Measurements from ENCODE around the gene FBXO21.

DNA sequence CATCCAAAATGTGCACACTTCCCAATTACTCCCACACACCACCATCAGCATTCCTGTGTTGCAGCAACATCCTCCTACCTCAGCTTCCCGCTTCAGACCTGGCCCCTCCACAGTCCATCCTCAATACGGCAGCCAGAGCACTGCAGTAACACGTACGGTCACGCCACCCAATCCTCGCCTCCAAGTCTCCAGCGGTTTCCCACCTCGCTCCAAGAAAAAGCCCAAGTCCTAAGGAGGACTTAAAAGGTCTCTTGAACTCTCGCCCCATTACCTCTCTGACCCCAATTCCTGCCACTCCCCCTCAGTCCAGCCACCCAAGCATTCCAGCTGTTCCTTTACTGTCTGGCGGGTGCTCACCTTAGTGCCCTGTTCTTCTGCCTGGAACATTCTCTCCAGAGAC is 12.0 kb downstream of the FBXO21 start:
- TF ChIP-seq, protein P1, sequence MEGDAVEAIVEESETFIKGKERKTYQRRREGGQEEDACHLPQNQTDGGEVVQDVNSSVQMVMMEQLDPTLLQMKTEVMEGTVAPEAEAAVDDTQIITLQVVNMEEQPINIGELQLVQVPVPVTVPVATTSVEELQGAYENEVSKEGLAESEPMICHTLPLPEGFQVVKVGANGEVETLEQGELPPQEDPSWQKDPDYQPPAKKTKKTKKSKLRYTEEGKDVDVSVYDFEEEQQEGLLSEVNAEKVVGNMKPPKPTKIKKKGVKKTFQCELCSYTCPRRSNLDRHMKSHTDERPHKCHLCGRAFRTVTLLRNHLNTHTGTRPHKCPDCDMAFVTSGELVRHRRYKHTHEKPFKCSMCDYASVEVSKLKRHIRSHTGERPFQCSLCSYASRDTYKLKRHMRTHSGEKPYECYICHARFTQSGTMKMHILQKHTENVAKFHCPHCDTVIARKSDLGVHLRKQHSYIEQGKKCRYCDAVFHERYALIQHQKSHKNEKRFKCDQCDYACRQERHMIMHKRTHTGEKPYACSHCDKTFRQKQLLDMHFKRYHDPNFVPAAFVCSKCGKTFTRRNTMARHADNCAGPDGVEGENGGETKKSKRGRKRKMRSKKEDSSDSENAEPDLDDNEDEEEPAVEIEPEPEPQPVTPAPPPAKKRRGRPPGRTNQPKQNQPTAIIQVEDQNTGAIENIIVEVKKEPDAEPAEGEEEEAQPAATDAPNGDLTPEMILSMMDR (IDR thresholded peaks at IDR 0.05 in 4 of 5, conservative IDR thresholded peaks at IDR 0.05 in 1 of 5), result no peak
- TF ChIP-seq POLR2A (IDR thresholded peaks at IDR 0.05), result no peak

Measured in gastrocnemius medialis (tissue), 4 donors.